Activated CD4-positive, alpha-beta T cell treated with anti-CD3 and anti-CD28 coated beads for 36 hours (primary cell): ENCODE results near the gene RPTOR. TPM values are rescaled to one million over a fixed set of nuclear protein-coding genes. Genes with fewer than 3 reads are reported as not detected.
A peak's percentile ranks its signal among the peaks of the same experiment; 100 is the strongest.

Experiments used
- ATAC-seq: fragments of 200-7000 bp; cut with Tn5 transposase; one replicate; pipeline ENCODE4 v1.10.0; 2021; ENCODE audit warnings: mild to moderate bottlenecking, moderate library complexity
- CTCF ChIA-PET: fragments of 350-600 bp; sonication (Branson Sonifier 250); formaldehyde crosslinking; loops from one replicate; lab custom pipeline; 2021; ENCODE audit warnings: antibody characterized with exemption; lab: Charles Lee
- POLR2A ChIA-PET: fragments of 350-600 bp; sonication (Branson Sonifier 250); formaldehyde crosslinking; loops from one replicate; lab custom pipeline; 2021; ENCODE audit warnings: antibody characterized with exemption, inconsistent platforms; lab: Charles Lee
- DNase-seq: peaks from one replicate; pipeline ENCODE4 v3.0.0-alpha.2; 2020
- H3K27ac Mint-ChIP-seq: one replicate; pipeline ENCODE4 v1.8.0; 2021; ENCODE audit warnings: mixed read lengths
- H3K27me3 Mint-ChIP-seq: one replicate; pipeline ENCODE4 v1.8.0; 2021; ENCODE audit warnings: mixed read lengths
- H3K36me3 Mint-ChIP-seq: one replicate; pipeline ENCODE4 v1.8.0; 2021; ENCODE audit warnings: low read depth, mixed read lengths
- H3K4me1 Mint-ChIP-seq: one replicate; pipeline ENCODE4 v1.8.0; 2021; ENCODE audit warnings: mixed read lengths
- H3K4me3 Mint-ChIP-seq: one replicate; pipeline ENCODE4 v1.8.0; 2021; ENCODE audit warnings: mild to moderate bottlenecking, moderate library complexity, mixed read lengths
- H3K9me3 Mint-ChIP-seq: one replicate; pipeline ENCODE4 v1.8.0; 2021; ENCODE audit warnings: low read depth, mixed read lengths
- intact Hi-C, 2 experiments: fragments of 100-400 bp; cut with DNase I in 1 of 2; cut with micrococcal nuclease in 1 of 2; formaldehyde crosslinking; loops; one replicate each; pipeline versions ENCODE4 v1.14.2 to v1.15.1; 2022 to 2024; cut with DNase I, micrococcal nuclease
- total RNA-seq, 2 experiments: library from RNA; stranded (reverse); gene quantifications; one replicate each; pipeline ENCODE4 v1.2.3, GENCODE V29; 2021

RPTOR gene
- total RNA-seq, 2 experiments from 2014 or later = 48.6 to 58.1 TPM

GRCh38 chr17:80608326-80608725 lies 63.7 kb downstream of the RPTOR start:
- POLR2A ChIA-PET = no interaction called here
- Mint-ChIP-seq H3K27me3 (no peaks in the 10 kb centered on the region), H3K9me3 (no peaks in the 10 kb centered on the region), H3K4me3 (no peak overlapping the region), H3K27ac (no peak overlapping the region), H3K36me3 (peaks cover 23% of the 10 kb centered on the region), H3K4me1 (peaks cover 72% of the 10 kb centered on the region)
- CTCF ChIA-PET = no interaction called here
- ATAC-seq (no peak), DNase-seq (no peak)
- intact Hi-C loops = loop anchor here (5.0 to 10.0 kb wide), 5 partner anchors 39 to 346 kb away; partner anchors contain the start of gene RNF213 (in 1 of the 2)

DNA sequence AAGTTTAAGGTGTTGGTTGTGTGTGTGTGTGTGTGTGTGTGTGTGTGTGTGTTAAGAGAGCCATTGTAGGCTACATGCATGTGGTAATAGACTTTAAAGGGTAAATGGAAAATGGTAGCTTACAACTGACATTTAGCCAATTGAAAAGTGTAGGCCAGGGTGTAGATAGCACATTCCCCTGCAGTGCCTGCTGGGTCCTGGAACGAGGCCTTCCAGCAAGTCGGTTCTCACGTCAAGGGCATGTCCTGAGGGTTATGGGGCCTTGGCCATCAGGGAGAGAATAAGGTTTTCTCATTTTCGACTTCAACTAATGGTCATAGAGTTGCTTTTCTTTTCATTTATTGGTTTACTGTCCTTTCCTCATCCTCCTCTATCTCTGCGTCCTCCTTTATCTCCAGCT lies 65.1 kb downstream of the RPTOR start:
- Mint-ChIP-seq H3K36me3 (peaks cover 15% of the 10 kb centered on the region), H3K4me1 (peaks cover 71% of the 10 kb centered on the region), H3K27me3 (no peaks in the 10 kb centered on the region), H3K27ac (peak overlapping the region; percentile 16), H3K4me3 (no peak overlapping the region), H3K9me3 (no peaks in the 10 kb centered on the region)
- intact Hi-C loops = loop anchor here (5.0 to 10.0 kb wide), 5 partner anchors 38 to 347 kb away; partner anchors contain the start of gene RNF213 (in 1 of the 2)
- ChIA-PET POLR2A (interaction anchor here (0.6 kb wide), 1 partner anchor 14 kb away, joined by 5 read pairs; no protein-coding TSS in a partner anchor), CTCF (interaction anchor here (1.3 kb wide), 1 partner anchor 12 kb away, joined by 4 read pairs; no protein-coding TSS in a partner anchor)
- DNase-seq = no peak
- ATAC-seq = no peak

- Mint-ChIP-seq H3K27ac (no peak overlapping the region), H3K36me3 (peaks cover 6% of the 10 kb centered on the region), H3K9me3 (no peaks in the 10 kb centered on the region), H3K4me3 (no peak overlapping the region), H3K27me3 (no peaks in the 10 kb centered on the region), H3K4me1 (peaks cover 62% of the 10 kb centered on the region)
- intact Hi-C loops = no loop called here
- CTCF ChIA-PET = interaction anchor here (0.7 to 1.7 kb wide), 2 partner anchors 36 to 166 kb away, joined by 3 to 4 read pairs; no protein-coding TSS in a partner anchor
- POLR2A ChIA-PET = no interaction called here
- ATAC-seq (no peak), DNase-seq (no peak)
These were observed 67.2 kb downstream of the RPTOR start for GRCh38 chr17:80611816-80612215.

DNA sequence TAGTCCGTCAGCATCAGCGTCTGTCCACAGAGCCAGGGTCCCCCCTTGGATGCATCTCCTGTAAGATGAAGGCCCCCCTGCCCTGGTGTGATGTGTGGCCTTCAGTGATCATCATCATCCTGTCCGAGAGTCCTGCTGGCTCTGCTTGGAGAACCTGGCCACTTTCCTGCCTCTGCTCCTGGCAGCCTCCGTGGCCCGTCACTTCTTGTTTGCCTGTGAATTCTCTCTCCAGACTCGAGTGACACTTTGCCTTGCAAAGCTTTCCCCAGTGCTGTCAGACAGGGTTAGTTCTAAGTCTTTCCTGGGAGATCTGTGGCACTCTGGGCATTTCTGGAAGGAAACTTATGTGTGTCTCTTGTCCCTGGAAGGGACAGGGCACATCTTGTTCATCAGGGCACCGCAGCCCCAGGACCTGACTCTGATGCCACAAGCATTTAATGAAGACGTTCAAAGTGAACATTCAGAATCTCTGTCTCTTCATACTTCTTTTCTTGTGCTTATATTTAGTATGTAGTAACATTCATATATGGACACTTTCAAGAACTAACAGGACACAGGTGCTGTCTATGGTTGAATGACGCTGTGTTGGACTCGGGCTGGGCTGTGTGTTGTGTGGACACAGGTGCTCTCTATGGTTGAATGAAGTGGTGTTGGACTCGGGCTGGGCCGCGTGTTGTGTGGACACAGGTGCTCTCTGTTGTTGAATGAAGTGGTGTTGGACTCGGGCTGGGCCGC lies 68.5 kb downstream of the RPTOR start:
- ATAC-seq (no peak), DNase-seq (no peak)
- intact Hi-C loops = no loop called here
- ChIA-PET CTCF (interaction anchor here (1.7 kb wide), 1 partner anchor 37 kb away, joined by 4 read pairs; no protein-coding TSS in a partner anchor), POLR2A (no interaction called here)
- Mint-ChIP-seq H3K27ac (peak overlapping the region; percentile 20), H3K27me3 (no peaks in the 10 kb centered on the region), H3K36me3 (peaks cover 6% of the 10 kb centered on the region), H3K4me3 (no peak overlapping the region), H3K4me1 (peaks cover 60% of the 10 kb centered on the region), H3K9me3 (no peaks in the 10 kb centered on the region)

GRCh38 chr17:80613732-80614071 lies 69.1 kb downstream of the RPTOR start:
- Mint-ChIP-seq H3K27me3 (no peaks in the 10 kb centered on the region), H3K27ac (peak overlapping the region; percentile 20), H3K4me1 (peaks cover 62% of the 10 kb centered on the region), H3K4me3 (no peak overlapping the region), H3K9me3 (no peaks in the 10 kb centered on the region), H3K36me3 (peaks cover 5% of the 10 kb centered on the region)
- ChIA-PET CTCF (interaction anchor here (1.9 kb wide), 1 partner anchor 29 kb away, joined by 4 read pairs; no protein-coding TSS in a partner anchor), POLR2A (no interaction called here)
- intact Hi-C loops = no loop called here
- ATAC-seq (no peak), DNase-seq (no peak)

GRCh38 chr17:80614332-80615047 lies 69.9 kb downstream of the RPTOR start:
- no peaks in the 10 kb centered on the region for H3K9me3 Mint-ChIP-seq
- no peaks in the 10 kb centered on the region for H3K27me3 Mint-ChIP-seq
- no peak overlapping the region for H3K4me3 Mint-ChIP-seq
- intact Hi-C loops = no loop called here
- peak overlapping the region; percentile 3 for H3K27ac Mint-ChIP-seq
- ATAC-seq (no peak), DNase-seq (no peak)
- H3K36me3 Mint-ChIP-seq = peaks cover 2% of the 10 kb centered on the region
- peaks cover 60% of the 10 kb centered on the region for H3K4me1 Mint-ChIP-seq
- POLR2A ChIA-PET = interaction anchor here (0.7 kb wide), 1 partner anchor 503 kb away, joined by 3 read pairs; no protein-coding TSS in a partner anchor
- CTCF ChIA-PET = interaction anchor here (1.9 kb wide), 1 partner anchor 28 kb away, joined by 4 read pairs; no protein-coding TSS in a partner anchor

DNA sequence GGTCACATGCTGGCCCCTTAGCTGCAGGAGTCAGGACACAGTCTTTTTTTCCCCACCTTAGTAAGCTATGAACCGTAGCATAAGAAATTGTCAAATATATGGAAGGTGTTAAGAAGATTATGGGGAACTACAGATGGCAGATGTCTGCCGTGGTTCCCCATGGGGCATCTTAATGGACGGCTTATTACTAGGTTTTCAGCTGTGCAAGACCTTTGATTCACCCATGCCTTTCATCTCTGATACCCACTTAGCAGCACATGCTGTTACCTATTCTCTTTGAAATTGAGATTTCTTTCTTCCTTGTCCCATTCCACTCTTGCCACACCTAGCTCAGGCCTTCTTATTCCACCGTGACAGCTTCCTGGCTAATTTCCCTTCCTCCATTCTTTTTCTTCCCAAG lies 70.7 kb downstream of the RPTOR start:
- H3K9me3 Mint-ChIP-seq = no peaks in the 10 kb centered on the region
- DNase-seq = no peak
- peaks cover 52% of the 10 kb centered on the region for H3K4me1 Mint-ChIP-seq
- no peaks in the 10 kb centered on the region for H3K27me3 Mint-ChIP-seq
- H3K4me3 Mint-ChIP-seq = no peak overlapping the region
- H3K27ac Mint-ChIP-seq = no peak overlapping the region
- no peak for ATAC-seq
- peaks cover 5% of the 10 kb centered on the region for H3K36me3 Mint-ChIP-seq
- CTCF ChIA-PET = interaction anchor here (1.0 to 1.9 kb wide), 2 partner anchors 9 to 27 kb away, joined by 3 to 4 read pairs; no protein-coding TSS in a partner anchor
- intact Hi-C loops = no loop called here
- POLR2A ChIA-PET = no interaction called here

- no peak overlapping the region for H3K4me3 Mint-ChIP-seq
- ATAC-seq (no peak), DNase-seq (no peak)
- H3K27ac Mint-ChIP-seq = no peak overlapping the region
- H3K9me3 Mint-ChIP-seq = no peaks in the 10 kb centered on the region
- no peaks in the 10 kb centered on the region for H3K27me3 Mint-ChIP-seq
- H3K36me3 Mint-ChIP-seq = peaks cover 5% of the 10 kb centered on the region
- CTCF ChIA-PET = interaction anchor here (1.5 kb wide), 1 partner anchor 46 kb away, joined by 5 read pairs; no protein-coding TSS in a partner anchor
- H3K4me1 Mint-ChIP-seq = peaks cover 60% of the 10 kb centered on the region
- intact Hi-C loops = no loop called here
- POLR2A ChIA-PET = no interaction called here
These were observed 72.1 kb downstream of the RPTOR start for GRCh38 chr17:80616705-80617104.

DNA sequence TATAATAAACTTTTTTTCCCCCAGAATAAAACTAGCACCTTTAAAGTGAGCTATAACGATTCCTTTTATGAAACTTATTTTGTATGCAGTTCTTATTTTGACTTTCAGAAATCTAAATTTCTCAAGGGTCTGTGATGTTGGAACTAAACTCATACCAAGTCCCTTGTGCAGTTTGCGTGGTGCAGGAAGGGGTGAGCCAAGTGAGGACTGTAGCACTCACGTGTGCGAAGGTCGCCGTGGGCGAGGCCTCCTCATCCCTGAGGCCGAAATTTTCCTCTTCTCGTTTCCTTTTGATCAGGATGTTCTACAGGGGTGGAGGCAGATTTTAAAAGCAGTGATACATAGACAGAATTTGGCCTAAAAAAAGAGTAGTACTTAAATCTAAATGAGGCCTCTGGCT lies 73.7 kb downstream of the RPTOR start:
- POLR2A ChIA-PET = no interaction called here

GRCh38 chr17:80619535-80620235 lies 75.0 kb downstream of the RPTOR start:
- H3K27me3 Mint-ChIP-seq = no peaks in the 10 kb centered on the region
- H3K27ac Mint-ChIP-seq = no peak overlapping the region
- no peak for DNase-seq
- CTCF ChIA-PET = interaction anchor here (0.5 to 1.6 kb wide), 6 partner anchors 14 to 1683 kb away, joined by 3 to 4 read pairs (median 3); no protein-coding TSS in a partner anchor
- no peaks in the 10 kb centered on the region for H3K9me3 Mint-ChIP-seq
- POLR2A ChIA-PET = no interaction called here
- ATAC-seq = no peak
- intact Hi-C loops = no loop called here
- H3K36me3 Mint-ChIP-seq = peaks cover 3% of the 10 kb centered on the region
- H3K4me1 Mint-ChIP-seq = peaks cover 49% of the 10 kb centered on the region
- H3K4me3 Mint-ChIP-seq = no peak overlapping the region

More for the DNA sequence above, 73.7 kb downstream of the RPTOR start:
- peaks cover 62% of the 10 kb centered on the region for H3K4me1 Mint-ChIP-seq
- CTCF ChIA-PET = interaction anchor here (1.1 kb wide), 1 partner anchor 280 kb away, joined by 3 read pairs; no protein-coding TSS in a partner anchor
- H3K27me3 Mint-ChIP-seq = no peaks in the 10 kb centered on the region
- ATAC-seq (no peak), DNase-seq (no peak)
- H3K9me3 Mint-ChIP-seq = no peaks in the 10 kb centered on the region
- H3K4me3 Mint-ChIP-seq = no peak overlapping the region
- H3K36me3 Mint-ChIP-seq = peaks cover 3% of the 10 kb centered on the region
- no peak overlapping the region for H3K27ac Mint-ChIP-seq
- intact Hi-C loops = no loop called here
